GM10847 (cell line): ENCODE data around the gene METAP1D.

Source experiments
- POLR2A ChIP-seq: IDR thresholded peaks from 2 replicates; pipeline ENCODE4 v1.6.1; 2011; ENCODE audit not compliant: insufficient read length; ENCODE audit errors: extremely low read depth

METAP1D gene

GRCh38 chr2:171979103-171979502 lies 20.6 kb upstream of the METAP1D start:
- no peak for TF ChIP-seq POLR2A

- TF ChIP-seq POLR2A = no peak
Measured at GRCh38 chr2:171985076-171985475, 14.7 kb upstream of the METAP1D start.

- no peak for TF ChIP-seq POLR2A
Measured at GRCh38 chr2:171986778-171987177, 13.0 kb upstream of the METAP1D start.

GRCh38 chr2:171991027-171991426 lies 8.7 kb upstream of the METAP1D start:
- no peak for TF ChIP-seq POLR2A

- no peak for TF ChIP-seq POLR2A
Measured at GRCh38 chr2:171995586-171995985, 4.2 kb upstream of the METAP1D start.

GRCh38 chr2:171996021-171996420 lies 3.7 kb upstream of the METAP1D start:
- TF ChIP-seq POLR2A = no peak

- TF ChIP-seq POLR2A = no peak
Measured at GRCh38 chr2:171999161-171999560, 592 bp upstream of the METAP1D start.

- no peak for TF ChIP-seq POLR2A
Measured at GRCh38 chr2:172000696-172001361, 1.1 kb downstream of the METAP1D start.

- no peak for TF ChIP-seq POLR2A
Measured at GRCh38 chr2:172007372-172007771, 7.6 kb downstream of the METAP1D start.

- TF ChIP-seq POLR2A = no peak
Measured at GRCh38 chr2:172009823-172010222, 10.1 kb downstream of the METAP1D start.

GRCh38 chr2:172011812-172012575 lies 12.2 kb downstream of the METAP1D start:
- no peak for TF ChIP-seq POLR2A

- TF ChIP-seq POLR2A = no peak
Measured at GRCh38 chr2:172012677-172013391, 13.1 kb downstream of the METAP1D start.

GRCh38 chr2:172013396-172013795 lies 13.6 kb downstream of the METAP1D start:
- no peak for TF ChIP-seq POLR2A

GRCh38 chr2:172021074-172021931 lies 21.6 kb downstream of the METAP1D start:
- no peak for TF ChIP-seq POLR2A

- TF ChIP-seq POLR2A = no peak
Measured at GRCh38 chr2:172021955-172022354, 22.2 kb downstream of the METAP1D start.
